Large intestine (tissue), 3 donors: ENCODE data around the gene TBC1D1. TPM values are rescaled to one million over a fixed set of nuclear protein-coding genes. Genes with fewer than 3 reads are reported as not detected.

Source experiments
- DNase-seq, 2 donors: peaks; one replicate each; pipeline versions ENCODE4 v3.0.0 to v3.0.0-alpha.2; 2013
- H3K27ac ChIP-seq: one replicate; pipeline ENCODE4 v1.5.1; 2013; ENCODE audit warnings: low read length
- H3K27me3 ChIP-seq: 2 replicates; pipeline ENCODE4 v1.6.1; 2013; ENCODE audit warnings: low read length; ENCODE audit not compliant: control insufficient read depth, insufficient read depth
- H3K36me3 ChIP-seq: 2 replicates; pipeline ENCODE4 v1.6.1; 2013; ENCODE audit warnings: low read length; ENCODE audit not compliant: control insufficient read depth, insufficient read depth
- H3K4me1 ChIP-seq: one replicate; pipeline ENCODE4 v1.6.1; 2013; ENCODE audit warnings: low read length; ENCODE audit not compliant: control insufficient read depth, insufficient read depth
- H3K4me3 ChIP-seq: one replicate; pipeline ENCODE4 v1.5.1; 2013; ENCODE audit warnings: low read length
- H3K9me3 ChIP-seq: one replicate; pipeline ENCODE4 v1.6.1; 2013; ENCODE audit warnings: mild to moderate bottlenecking, low read depth, low read length, moderate library complexity; ENCODE audit not compliant: control insufficient read depth
- WGBS: methylation state at CpG from one replicate; pipeline ENCODE4 v1.1.5; 2013; ENCODE audit warnings: low lambda C conversion rate; ENCODE audit not compliant: insufficient coverage; 5-methylcytosine and 5-hydroxymethylcytosine counted together
- polyA plus RNA-seq: library from polyadenylated mRNA; unstranded; fragments of 120-200 nt; gene quantifications from one replicate; pipeline ENCODE4 v1.2.1, GENCODE V29; 2013

The TBC1D1 gene
- polyA plus RNA-seq, 1 donor, result 116 TPM

- no peaks in the 10 kb centered on the region for H3K9me3 ChIP-seq
- H3K27me3 ChIP-seq, result no peaks in the 10 kb centered on the region
- no CpG with 5 or more reads among the region's 6 CpGs for WGBS
- H3K36me3 ChIP-seq, result peaks cover 57% of the 10 kb centered on the region
- H3K27ac ChIP-seq, result no peak overlapping the region
- no peak for DNase-seq
- no peak overlapping the region for H3K4me3 ChIP-seq
- peaks cover 2% of the 10 kb centered on the region for H3K4me1 ChIP-seq
These were observed 231.2 kb downstream of the TBC1D1 start for GRCh38 chr4:38122060-38122459.

DNA sequence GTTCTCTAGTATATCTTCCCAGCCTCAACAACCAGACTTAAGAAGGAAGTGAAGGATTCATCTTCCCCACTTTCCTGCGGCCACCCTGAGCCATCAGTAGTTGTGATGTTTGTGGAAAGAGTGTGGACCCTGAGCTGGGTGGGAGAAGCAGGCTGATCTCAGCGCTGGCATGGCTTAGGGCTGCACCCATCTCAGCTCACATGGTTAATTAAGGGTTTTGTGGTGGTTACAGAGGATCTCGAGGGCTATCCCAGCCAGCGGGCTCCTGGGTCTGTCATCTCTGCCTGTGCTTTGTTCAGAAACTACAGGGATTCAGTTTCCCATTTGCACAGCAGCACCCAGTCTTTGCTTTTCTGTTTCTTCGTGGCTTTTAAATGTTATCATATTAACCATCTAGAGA is 232.7 kb downstream of the TBC1D1 start:
- DNase-seq, result no peak
- H3K4me3 ChIP-seq, result no peak overlapping the region
- no peak overlapping the region for H3K27ac ChIP-seq
- H3K4me1 ChIP-seq, result peaks cover 7% of the 10 kb centered on the region
- H3K9me3 ChIP-seq, result no peaks in the 10 kb centered on the region
- 29% methylated on average over 1 of the region's 5 CpGs for WGBS
- H3K36me3 ChIP-seq, result peaks cover 48% of the 10 kb centered on the region
- H3K27me3 ChIP-seq, result no peaks in the 10 kb centered on the region

GRCh38 chr4:38124961-38125360 is 234.1 kb downstream of the TBC1D1 start:
- Histone ChIP-seq H3K9me3 (no peaks in the 10 kb centered on the region), H3K27me3 (no peaks in the 10 kb centered on the region), H3K4me3 (no peak overlapping the region), H3K27ac (peak overlapping the region; percentile 55), H3K4me1 (peaks cover 21% of the 10 kb centered on the region), H3K36me3 (peaks cover 41% of the 10 kb centered on the region)
- 100% methylated on average over 2 of the region's 5 CpGs for WGBS
- DNase-seq, result no peak

- Histone ChIP-seq H3K36me3 (peaks cover 35% of the 10 kb centered on the region), H3K27me3 (no peaks in the 10 kb centered on the region), H3K27ac (peak overlapping the region; percentile 55), H3K9me3 (no peaks in the 10 kb centered on the region), H3K4me3 (no peak overlapping the region), H3K4me1 (peaks cover 25% of the 10 kb centered on the region)
- DNase-seq, result peak; percentile 57 to 84
- WGBS, result no CpG with 5 or more reads among the region's 2 CpGs
These were observed 234.9 kb downstream of the TBC1D1 start for GRCh38 chr4:38125816-38126215.

DNA sequence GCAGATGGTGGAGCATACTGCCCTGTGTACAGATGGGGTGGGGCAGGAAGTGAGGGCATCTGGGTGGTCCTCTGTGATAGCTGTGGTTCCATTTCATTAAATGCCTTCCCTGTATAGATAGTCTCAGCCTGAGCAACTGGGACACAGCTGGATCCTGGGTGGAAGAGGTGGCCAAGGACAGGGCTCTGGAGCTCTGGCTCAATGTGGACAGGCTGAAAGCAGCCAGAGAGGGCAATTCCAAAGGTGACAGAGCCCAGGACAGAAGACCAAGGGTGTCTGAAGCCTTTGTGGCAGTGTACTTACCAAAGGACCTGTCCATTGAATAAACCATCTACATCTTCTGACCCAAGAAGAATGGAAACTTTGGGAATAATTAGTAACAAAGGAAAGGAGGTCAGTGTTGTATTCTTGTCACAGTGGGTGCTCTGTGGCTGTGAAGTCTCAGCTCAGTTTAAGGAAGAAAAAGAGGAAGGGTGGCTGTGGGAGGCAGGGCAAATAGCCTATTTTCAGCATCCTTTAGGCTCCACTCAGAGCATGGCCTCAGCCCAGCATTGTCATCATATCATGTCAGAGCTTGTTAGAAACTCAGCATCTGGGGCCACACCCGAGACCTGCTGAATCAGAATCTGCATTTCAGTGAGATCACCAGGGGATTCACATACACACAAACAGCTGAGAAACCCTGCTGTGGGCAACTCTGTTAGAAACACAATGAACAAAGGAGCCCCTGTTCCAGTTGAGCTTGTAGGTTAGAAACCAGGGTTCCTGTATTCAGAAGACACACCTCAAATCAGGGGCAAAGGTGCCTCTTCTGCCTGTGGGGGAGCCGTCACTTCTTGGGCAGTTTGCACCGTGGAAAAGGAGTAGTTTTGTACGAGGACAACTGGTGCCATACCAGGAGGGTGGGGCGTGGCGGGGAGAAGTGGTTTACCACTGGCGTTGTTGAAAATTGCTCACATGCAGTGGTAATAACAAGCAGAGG is 237.9 kb downstream of the TBC1D1 start:
- peak overlapping the region; percentile 80 for H3K27ac ChIP-seq
- H3K4me3 ChIP-seq, result no peak overlapping the region
- H3K9me3 ChIP-seq, result no peaks in the 10 kb centered on the region
- DNase-seq, result peak; percentile 57 to 85
- H3K36me3 ChIP-seq, result peaks cover 24% of the 10 kb centered on the region
- H3K4me1 ChIP-seq, result peaks cover 52% of the 10 kb centered on the region
- no peaks in the 10 kb centered on the region for H3K27me3 ChIP-seq
- WGBS, result 6% methylated on average over 3 of the region's 7 CpGs

DNA sequence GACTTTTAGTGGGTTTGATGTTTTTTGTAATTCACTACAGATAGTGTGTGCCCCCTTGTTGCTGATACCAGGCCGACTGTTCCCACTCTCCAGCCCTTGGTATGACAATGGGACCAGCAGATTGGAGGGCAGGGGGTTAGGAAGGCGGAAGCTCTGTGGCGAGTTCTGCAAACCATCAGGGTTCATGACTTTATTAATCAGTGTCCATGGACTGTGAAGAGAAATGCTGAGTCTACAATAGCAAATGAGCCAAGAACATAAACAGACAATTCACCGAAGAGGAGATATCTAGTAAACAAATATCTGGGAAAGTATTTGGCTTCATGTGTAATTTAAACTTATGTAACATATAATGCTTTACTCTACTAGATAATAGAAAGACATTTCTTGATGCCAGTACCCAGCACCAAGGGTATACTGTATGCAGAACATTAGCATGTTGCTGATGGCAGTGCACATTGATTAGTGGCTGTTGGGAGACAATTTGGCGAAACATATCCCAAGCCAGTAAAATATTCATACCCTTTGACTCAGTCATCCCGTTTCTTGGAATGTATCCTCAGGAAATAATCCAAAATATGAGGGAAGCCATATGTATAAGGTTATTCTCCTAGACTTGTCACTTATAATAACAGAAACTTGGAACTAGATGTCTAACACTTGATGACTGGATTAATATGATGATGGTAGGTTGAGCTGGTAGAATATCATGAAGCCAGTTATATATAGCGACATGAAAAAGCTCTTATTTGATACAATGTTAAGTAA is 238.8 kb downstream of the TBC1D1 start:
- H3K36me3 ChIP-seq, result peaks cover 28% of the 10 kb centered on the region
- no peaks in the 10 kb centered on the region for H3K27me3 ChIP-seq
- no peak for DNase-seq
- WGBS, result 50% methylated on average over 2 of the region's 7 CpGs
- H3K27ac ChIP-seq, result peak overlapping the region; percentile 80
- H3K4me1 ChIP-seq, result peaks cover 61% of the 10 kb centered on the region
- no peaks in the 10 kb centered on the region for H3K9me3 ChIP-seq
- H3K4me3 ChIP-seq, result no peak overlapping the region

DNA sequence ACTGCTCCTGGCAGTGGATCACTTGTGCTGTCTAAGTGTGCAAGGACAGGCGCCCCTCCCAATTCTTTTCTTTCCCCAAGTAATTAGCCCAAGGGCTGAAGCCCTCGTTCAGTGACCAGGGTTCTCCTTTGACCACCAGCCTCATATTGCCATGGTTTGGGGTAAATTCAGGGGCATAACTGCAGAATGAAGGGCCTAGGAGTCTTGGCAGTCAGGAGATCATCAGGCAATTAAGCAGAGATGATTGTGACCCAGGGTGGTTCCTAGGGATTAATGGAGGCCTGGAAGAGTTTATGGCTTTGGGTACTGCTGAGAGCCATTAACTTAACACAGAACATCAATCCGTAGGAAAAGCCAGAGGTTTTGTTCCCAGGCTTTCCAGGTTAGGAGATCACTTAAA is 240.0 kb downstream of the TBC1D1 start:
- Histone ChIP-seq H3K27ac (peak overlapping the region; percentile 92), H3K4me3 (no peak overlapping the region), H3K9me3 (no peaks in the 10 kb centered on the region), H3K36me3 (peaks cover 25% of the 10 kb centered on the region), H3K27me3 (no peaks in the 10 kb centered on the region), H3K4me1 (peaks cover 64% of the 10 kb centered on the region)
- no peak for DNase-seq
- no CpG with 5 or more reads among the region's 3 CpGs for WGBS

DNA sequence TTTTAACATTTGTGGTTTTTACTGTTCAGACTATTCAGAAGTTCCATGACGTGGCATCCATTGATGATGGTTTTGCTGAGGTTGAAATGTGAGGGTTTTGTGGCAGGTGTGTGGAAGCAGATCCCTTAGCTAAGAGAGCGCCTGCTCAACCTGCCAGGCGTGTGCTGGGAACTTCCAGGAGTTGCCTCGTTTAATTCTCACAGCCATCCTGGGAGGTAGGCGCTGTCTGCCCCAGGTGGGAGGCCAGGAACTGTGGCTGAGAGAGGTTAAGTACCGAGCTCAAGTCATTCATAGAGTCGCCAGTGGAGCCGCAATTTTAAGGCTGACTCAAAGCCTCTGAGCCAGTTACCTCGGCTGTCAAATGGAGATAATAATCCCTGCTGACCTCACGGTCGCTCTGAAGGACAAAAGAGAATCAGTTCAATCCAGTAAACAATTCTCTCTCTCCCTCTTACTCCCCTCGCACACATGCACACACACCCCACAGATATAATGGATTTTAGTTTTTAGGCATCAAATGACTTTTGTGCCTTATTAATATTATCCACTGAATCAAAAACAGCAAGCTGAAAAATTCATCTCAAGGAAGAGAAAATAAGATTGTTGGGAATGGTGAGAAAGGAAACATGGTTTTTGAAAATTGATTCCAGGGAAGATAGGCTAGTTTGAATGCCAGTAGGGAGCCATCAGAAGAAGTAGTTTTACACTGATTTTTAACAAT is 240.6 kb downstream of the TBC1D1 start:
- Histone ChIP-seq H3K9me3 (no peaks in the 10 kb centered on the region), H3K4me3 (no peak overlapping the region), H3K27ac (peak overlapping the region; percentile 92), H3K36me3 (peaks cover 26% of the 10 kb centered on the region), H3K27me3 (no peaks in the 10 kb centered on the region), H3K4me1 (peaks cover 64% of the 10 kb centered on the region)
- peak in 1 of 2 donors; percentile 45 for DNase-seq
- WGBS, result 58% methylated on average over 2 of the region's 12 CpGs

DNA sequence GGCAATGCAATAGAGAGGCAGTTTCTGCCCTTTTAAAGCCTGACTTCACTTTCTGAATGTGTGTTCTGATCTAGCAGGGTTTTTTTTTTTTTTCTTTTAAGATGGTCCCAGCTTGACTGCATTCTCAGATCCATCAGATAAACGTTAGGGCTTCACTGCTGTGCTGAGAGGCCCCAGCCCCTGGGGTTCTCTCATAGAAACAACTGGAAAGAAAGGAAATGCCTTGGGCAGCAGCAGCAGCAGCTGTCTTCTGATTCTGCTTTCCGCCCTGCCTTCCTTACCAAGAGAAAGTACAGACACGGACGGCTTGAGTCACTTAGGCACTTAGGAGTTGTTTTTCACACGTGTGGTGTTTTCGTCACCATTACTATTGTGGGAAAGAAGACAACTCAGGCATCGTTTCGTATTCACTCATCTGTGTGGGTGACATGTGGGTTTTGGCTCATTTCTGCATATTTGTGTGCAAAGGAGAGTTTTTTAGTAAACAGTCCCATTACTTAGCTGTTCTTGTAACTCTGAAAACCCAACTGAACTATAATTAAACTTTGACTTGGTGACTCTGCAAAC is 241.3 kb downstream of the TBC1D1 start:
- Histone ChIP-seq H3K27ac (peak overlapping the region; percentile 92), H3K4me1 (peaks cover 64% of the 10 kb centered on the region), H3K9me3 (no peaks in the 10 kb centered on the region), H3K4me3 (no peak overlapping the region), H3K36me3 (peaks cover 30% of the 10 kb centered on the region), H3K27me3 (no peaks in the 10 kb centered on the region)
- peak; percentile 62 to 85 for DNase-seq
- WGBS, result no CpG with 5 or more reads among the region's 8 CpGs
